H1 (cell line): Measurements from ENCODE around the gene KIAA1671. TPM values are rescaled to one million over a fixed set of nuclear protein-coding genes. Genes with fewer than 3 reads are reported as not detected.

Experiments
- CTCF ChIA-PET: fragments of 300-600 bp; sonication (Branson Sonifier 250); formaldehyde crosslinking; loops from one replicate; lab custom pipeline; 2021; ENCODE audit not compliant: partially characterized antibody; lab: Charles Lee
- POLR2A ChIA-PET: fragments of 300-600 bp; sonication (Branson Sonifier 250); formaldehyde crosslinking; loops from one replicate; lab custom pipeline; 2021; ENCODE audit warnings: inconsistent platforms; ENCODE audit not compliant: partially characterized antibody; lab: Charles Lee
- DNase-seq, 2 experiments: peaks; one replicate each; pipeline versions ENCODE4 v3.0.0 to v3.0.0-alpha.2; 2010 to 2022; ENCODE audit warnings: low spot score in 2 of 2, low read depth in 1 of 2, mixed read lengths in 1 of 2
- FAIRE-seq: peaks from 2 replicates; lab custom pipeline; 2011; peaks lifted over from hg19 to GRCh38; lab: Jason Lieb, UNC
- H2AFZ ChIP-seq: 2 replicates; pipeline ENCODE4 v1.8.1; 2012; ENCODE audit warnings: low read length, inconsistent platforms
- H2AK5ac ChIP-seq: 2 replicates; pipeline ENCODE4 v1.6.1; 2013; ENCODE audit warnings: low read depth, low read length
- H2BK120ac ChIP-seq: replicated peaks from 2 replicates; pipeline ENCODE3; 2013; ENCODE audit warnings: low read depth, low read length, inconsistent platforms
- H2BK12ac ChIP-seq: 2 replicates; pipeline ENCODE4 v1.6.1; 2013; ENCODE audit warnings: low read depth, low read length
- H2BK15ac ChIP-seq: 2 replicates; pipeline ENCODE4 v1.6.1; 2013; ENCODE audit warnings: low read length
- H2BK20ac ChIP-seq: 2 replicates; pipeline ENCODE4 v1.6.1; 2013; ENCODE audit warnings: low read length
- H2BK5ac ChIP-seq: 2 replicates; pipeline ENCODE4 v1.6.1; 2013; ENCODE audit warnings: low read depth, low read length
- H3K14ac ChIP-seq: 2 replicates; pipeline ENCODE4 v1.6.1; 2013; ENCODE audit warnings: inconsistent platforms; ENCODE audit not compliant: insufficient read length
- H3K18ac ChIP-seq: 2 replicates; pipeline ENCODE4 v1.6.1; 2013; ENCODE audit warnings: low read length; ENCODE audit errors: extremely low read depth
- H3K23ac ChIP-seq: 2 replicates; pipeline ENCODE4 v1.6.1; 2013; ENCODE audit warnings: inconsistent platforms; ENCODE audit not compliant: insufficient read length
- H3K23me2 ChIP-seq: 2 replicates; pipeline ENCODE4 v1.6.1; 2013; ENCODE audit warnings: low read depth, low read length
- H3K27ac ChIP-seq: 2 replicates; pipeline ENCODE4 v1.6.1; 2011; ENCODE audit warnings: low read depth, low read length, inconsistent platforms
- H3K27me3 ChIP-seq, 4 experiments: replicated peaks in 1 of 4; 1 replicate in 1 of 4; 2 replicates in 3 of 4; pipeline versions ENCODE4 v1.6.1 to v1.8.1; 2011 to 2013; ENCODE audit warnings: low read length in 3 of 4, mild to moderate bottlenecking in 3 of 4, inconsistent platforms in 2 of 4, mixed read lengths in 2 of 4, moderate library complexity in 1 of 4; ENCODE audit not compliant: control insufficient read depth in 3 of 4, insufficient read depth in 3 of 4; ENCODE audit errors: extremely low read depth in 1 of 4
- H3K36me3 ChIP-seq, 4 experiments: 2 replicates each; pipeline versions ENCODE4 v1.6.1 to v1.8.1; 2011 to 2013; ENCODE audit warnings: mild to moderate bottlenecking in 4 of 4, low read length in 3 of 4, moderate library complexity in 2 of 4, control low read depth in 1 of 4, inconsistent platforms in 1 of 4; ENCODE audit not compliant: insufficient read depth in 4 of 4, control insufficient read depth in 2 of 4
- H3K4ac ChIP-seq: replicated peaks from 2 replicates; pipeline ENCODE3; 2013; ENCODE audit warnings: low read length, low read depth, mixed read lengths, inconsistent platforms; ENCODE audit not compliant: insufficient read length
- H3K4me1 ChIP-seq, 4 experiments: replicated peaks in 1 of 4; 1 replicate in 1 of 4; 2 replicates in 3 of 4; pipeline versions ENCODE4 v1.6.1 to v1.8.1; 2011 to 2013; ENCODE audit warnings: low read length in 3 of 4, inconsistent platforms in 2 of 4, mixed read lengths in 1 of 4; ENCODE audit not compliant: insufficient read depth in 4 of 4, control insufficient read depth in 3 of 4
- H3K4me2 ChIP-seq, 2 experiments: 2 replicates each; pipeline versions ENCODE4 v1.6.1 to v1.8.1; 2011 to 2013; ENCODE audit warnings: low read depth in 2 of 2, low read length in 2 of 2, control low read depth in 1 of 2, inconsistent platforms in 1 of 2, mild to moderate bottlenecking in 1 of 2; ENCODE audit not compliant: insufficient read depth in 1 of 2
- H3K4me3 ChIP-seq, 4 experiments: fragments of 200-600, 300-600 bp in 1 of 4; sonication (generic), shearing (Covaris generic), sonication (Bioruptor Twin) in 1 of 4; 2 replicates each; pipeline versions ENCODE4 v1.5.1 to v1.8.1; 2011 to 2016; ENCODE audit warnings: low read length in 4 of 4, low read depth in 3 of 4, control low read depth in 2 of 4, inconsistent platforms in 2 of 4, mild to moderate bottlenecking in 2 of 4, mixed read lengths in 1 of 4, moderate library complexity in 1 of 4; ENCODE audit not compliant: insufficient read depth in 2 of 4; ENCODE audit errors: extremely low read depth in 1 of 4
- H3K56ac ChIP-seq: replicated peaks from 2 replicates; pipeline ENCODE3; 2013; ENCODE audit warnings: low read depth, mild to moderate bottlenecking, mixed read lengths, low read length, inconsistent platforms; ENCODE audit not compliant: insufficient read length
- H3K79me1 ChIP-seq: 2 replicates; pipeline ENCODE4 v1.6.1; 2013; ENCODE audit warnings: low read depth, low read length, control low read depth
- H3K79me2 ChIP-seq, 2 experiments: 2 replicates each; pipeline versions ENCODE4 v1.6.1 to v1.8.1; 2012 to 2013; ENCODE audit warnings: low read length in 2 of 2, mild to moderate bottlenecking in 2 of 2, inconsistent platforms in 1 of 2; ENCODE audit not compliant: insufficient read depth in 2 of 2, control insufficient read depth in 1 of 2
- H3K9ac ChIP-seq, 4 experiments: replicated peaks in 1 of 4; 1 replicate in 1 of 4; 2 replicates in 3 of 4; pipeline versions ENCODE4 v1.6.1 to v1.8.1; 2011 to 2013; ENCODE audit warnings: low read depth in 3 of 4, low read length in 3 of 4, control low read depth in 2 of 4, mild to moderate bottlenecking in 2 of 4, moderate library complexity in 2 of 4, inconsistent platforms in 1 of 4; ENCODE audit errors: extremely low read depth in 1 of 4
- H3K9me3 ChIP-seq, 2 experiments: 2 replicates each; pipeline versions ENCODE4 v1.6.1 to v1.8.1; 2012 to 2013; ENCODE audit warnings: mild to moderate bottlenecking in 2 of 2, moderate library complexity in 2 of 2, control low read depth in 1 of 2, inconsistent platforms in 1 of 2, low read depth in 1 of 2, low read length in 1 of 2, mixed read lengths in 1 of 2; ENCODE audit not compliant: insufficient read depth in 2 of 2
- H4K20me1 ChIP-seq, 2 experiments: replicated peaks in 1 of 2; 2 replicates each; pipeline versions ENCODE3 to v1.8.1; 2011 to 2013; ENCODE audit warnings: inconsistent platforms in 2 of 2, low read length in 2 of 2, mild to moderate bottlenecking in 1 of 2; ENCODE audit not compliant: insufficient read depth in 2 of 2, control insufficient read depth in 1 of 2
- H4K5ac ChIP-seq: 2 replicates; pipeline ENCODE4 v1.6.1; 2013; ENCODE audit warnings: low read length, low read depth, mixed read lengths, inconsistent platforms; ENCODE audit not compliant: insufficient read length
- H4K8ac ChIP-seq: 2 replicates; pipeline ENCODE4 v1.8.0; 2013; ENCODE audit warnings: mild to moderate bottlenecking, moderate library complexity, low read length, inconsistent platforms; ENCODE audit not compliant: insufficient read depth; ENCODE audit errors: extremely low read depth
- H4K91ac ChIP-seq: replicated peaks from 2 replicates; pipeline ENCODE3; 2013; ENCODE audit warnings: low read length, mixed read lengths, inconsistent platforms; ENCODE audit not compliant: insufficient read length
- ATF3 ChIP-seq: IDR thresholded peaks from 2 replicates; pipeline ENCODE4 v1.6.1; 2011; ENCODE audit warnings: low read depth, mild to moderate bottlenecking, low read length; ENCODE audit not compliant: insufficient read depth
- EGR1 ChIP-seq: IDR thresholded peaks from 2 replicates; pipeline ENCODE4 v1.6.1; 2011; ENCODE audit warnings: low read depth, low read length, borderline replicate concordance
- HDAC6 ChIP-seq: IDR thresholded peaks from one replicate; pipeline ENCODE4 v1.7.1; 2012; ENCODE audit warnings: low read depth, mild to moderate bottlenecking, inconsistent platforms, low read length, moderate library complexity
- KDM5A ChIP-seq: fragments of 200-600 bp; IDR thresholded peaks from 2 replicates; pipeline ENCODE4 v1.7.1; 2012; ENCODE audit warnings: mild to moderate bottlenecking, low read length, inconsistent platforms, mixed read lengths
- POU5F1 ChIP-seq: IDR thresholded peaks from 2 replicates; pipeline ENCODE4 v1.6.1; 2011; ENCODE audit warnings: low read depth, mild to moderate bottlenecking, low read length, moderate library complexity
- SIRT6 ChIP-seq: IDR thresholded peaks from one replicate; pipeline ENCODE4 v1.7.1; 2012; ENCODE audit warnings: low read length, inconsistent platforms
- WGBS, 2 experiments: shearing (Covaris generic) in 1 of 2; methylation state at CpG; one replicate each; pipeline versions ENCODE4 v1.1.6 to v1.1.7; 2013 to 2015; ENCODE audit warnings: low lambda C conversion rate in 2 of 2, mixed read lengths in 2 of 2, inconsistent platforms in 1 of 2, low coverage in 1 of 2, missing lambda C conversion rate in 1 of 2; ENCODE audit not compliant: insufficient replicate concordance in 2 of 2, insufficient coverage in 1 of 2, insufficient read length in 1 of 2; ENCODE audit errors: extremely low coverage in 1 of 2, missing lambda C conversion rate in 1 of 2; 5-methylcytosine and 5-hydroxymethylcytosine counted together
- polyA plus RNA-seq, 7 experiments: library from polyadenylated mRNA; depleted of rRNA in 3 of 7; stranded (reverse) in 5 of 7; unstranded in 2 of 7; fragments of >200 nt in 5 of 7; fragments of 200-250 nt in 2 of 7; gene quantifications; 1 replicate in 5 of 7; 2 replicates in 1 of 7; 4 replicates in 1 of 7; pipeline versions ENCODE4 v1.2.1 to v1.2.3, GENCODE V29; 2011 to 2013; ENCODE audit warnings: missing spikeins in 2 of 7, mixed read lengths in 2 of 7
- total RNA-seq: library from RNA; stranded (reverse); fragmentation: NEBNext Ultra II Directional; extraction: Animal tissue kit (Norgen Biotek cat#: 25700); gene quantifications from 2 replicates; pipeline ENCODE4 v1.2.1, GENCODE V29; 2021

KIAA1671 gene
- total and polyA plus RNA-seq, 2 of the 8 experiments (the other 6 are each of a cell fraction or from before 2014, with no cell fraction given) = 6.4 to 23.9 TPM

- Histone ChIP-seq H3K23ac (no peak overlapping the region), H3K9ac (no peak overlapping the region), H4K8ac (no peak overlapping the region), H3K79me2 (no peaks in the 10 kb centered on the region), H2BK20ac (no peak overlapping the region), H2BK15ac (no peak overlapping the region), H2BK5ac (no peak overlapping the region), H3K14ac (no peak overlapping the region), H3K36me3 (no peaks in the 10 kb centered on the region; a peak in 3 of 8 replicates), H3K9me3 (no peaks in the 10 kb centered on the region; a peak in 1 of 4 replicates), H2AK5ac (no peak overlapping the region), H3K4me2 (no peak overlapping the region), H4K91ac (no peak overlapping the region), H3K18ac (no peak overlapping the region), H3K27ac (no peak overlapping the region), H3K79me1 (no peaks in the 10 kb centered on the region), H3K4ac (no peak overlapping the region), H2AFZ (no peak overlapping the region), H3K23me2 (no peaks in the 10 kb centered on the region), H2BK12ac (no peak overlapping the region), H3K27me3 (no peaks in the 10 kb centered on the region), H2BK120ac (no peak overlapping the region), H3K4me3 (no peak overlapping the region), H3K4me1 (0 out of 7 replicates have a peak, but pooled peaks cover 0 to 4% (median 0%) of the 10 kb centered on the region in 4 experiments), H3K56ac (no peak overlapping the region), H4K20me1 (no peaks in the 10 kb centered on the region), H4K5ac (no peak overlapping the region)
- no peak for DNase-seq
- ChIA-PET CTCF (interaction anchor here (0.9 to 1.6 kb wide), 7 partner anchors 12 to 239 kb away, joined by 3 to 6 read pairs (median 3); partner anchors contain the start of gene CRYBB3), POLR2A (interaction anchor here (0.5 kb wide), 1 partner anchor 258 kb away, joined by 3 read pairs; no protein-coding TSS in a partner anchor)
- TF ChIP-seq SIRT6 (no peak), EGR1 (no peak), KDM5A (no peak), HDAC6 (no peak), POU5F1 (no peak), ATF3 (no peak)
- 85% methylated on average over 3 of the region's 3 CpGs; no CpG with 5 or more reads in 1 of the 2 experiments for WGBS, 2 experiments
- no peak for FAIRE-seq
These were observed 224.3 kb downstream of the KIAA1671 start for GRCh38 chr22:25176799-25177198.
